Measurements from ENCODE around the gene C10orf90.

The C10orf90 gene

GRCh38 chr10:126629925-126630624 is 40.4 kb downstream of the C10orf90 start:
- no peak overlapping the region for H3K4me3 ChIP-seq (replicated peaks; ENCODE audit: low read depth, low read length)
- no peak for TF ChIP-seq CTCF (IDR thresholded peaks at IDR 0.05; ENCODE audit: low read depth, low read length, missing control alignments)
- no peak for DNase-seq (ENCODE audit: extremely low read depth, low read depth)

- no peak overlapping the region for H3K4me3 ChIP-seq (replicated peaks; ENCODE audit: low read depth, low read length)
- no peak for DNase-seq (ENCODE audit: extremely low read depth, low read depth)
- TF ChIP-seq CTCF (IDR thresholded peaks at IDR 0.05; ENCODE audit: low read depth, low read length, missing control alignments), result no peak
Measured at GRCh38 chr10:126628746-126629145, 41.7 kb downstream of the C10orf90 start.

- H3K4me3 ChIP-seq (replicated peaks; ENCODE audit: low read depth, low read length), result no peak overlapping the region
- no peak for TF ChIP-seq CTCF (IDR thresholded peaks at IDR 0.05; ENCODE audit: low read depth, low read length, missing control alignments)
- no peak for DNase-seq (ENCODE audit: extremely low read depth, low read depth)
Measured at GRCh38 chr10:126621846-126622245, 48.6 kb downstream of the C10orf90 start.

GRCh38 chr10:126618466-126618865 is 52.0 kb downstream of the C10orf90 start:
- DNase-seq (ENCODE audit: extremely low read depth, low read depth), result no peak
- no peak overlapping the region for H3K4me3 ChIP-seq (replicated peaks; ENCODE audit: low read depth, low read length)
- no peak for TF ChIP-seq CTCF (IDR thresholded peaks at IDR 0.05; ENCODE audit: low read depth, low read length, missing control alignments)

- no peak for DNase-seq (ENCODE audit: extremely low read depth, low read depth)
- no peak overlapping the region for H3K4me3 ChIP-seq (replicated peaks; ENCODE audit: low read depth, low read length)
- no peak for TF ChIP-seq CTCF (IDR thresholded peaks at IDR 0.05; ENCODE audit: low read depth, low read length, missing control alignments)
Measured at GRCh38 chr10:126617733-126618132, 52.8 kb downstream of the C10orf90 start.

GRCh38 chr10:126617208-126617607 is 53.3 kb downstream of the C10orf90 start:
- no peak for TF ChIP-seq CTCF (IDR thresholded peaks at IDR 0.05; ENCODE audit: low read depth, low read length, missing control alignments)
- no peak for DNase-seq (ENCODE audit: extremely low read depth, low read depth)
- H3K4me3 ChIP-seq (replicated peaks; ENCODE audit: low read depth, low read length), result no peak overlapping the region

GRCh38 chr10:126616737-126617136 is 53.8 kb downstream of the C10orf90 start:
- no peak for DNase-seq (ENCODE audit: extremely low read depth, low read depth)
- no peak for TF ChIP-seq CTCF (IDR thresholded peaks at IDR 0.05; ENCODE audit: low read depth, low read length, missing control alignments)
- H3K4me3 ChIP-seq (replicated peaks; ENCODE audit: low read depth, low read length), result no peak overlapping the region
